HT-29 (cell line): Measurements from ENCODE around the gene MYPN. TPM values are rescaled to one million over a fixed set of nuclear protein-coding genes. Genes with fewer than 3 reads are reported as not detected.

Experiments
- total RNA-seq: library from RNA; depleted of rRNA; stranded (reverse); fragments of >200 nt; shearing (Covaris generic); gene quantifications from 2 replicates; pipeline ENCODE4 v1.2.3, GENCODE V29; 2014; rRNA removed

The MYPN gene
- total RNA-seq, 1 experiment from 2014 or later = not detected

Other genes starting within 250 kb of the MYPN start
- gene SIRT1, start 224.8 kb upstream of the MYPN start, total RNA-seq = 3.6 and 5.4 TPM in 2 replicates
- gene HERC4, start 34.2 kb upstream of the MYPN start, total RNA-seq = 15.8 and 19.4 TPM in 2 replicates
- gene ATOH7, start 122.6 kb downstream of the MYPN start, total RNA-seq = 0.29 TPM in 1 of 2 replicates, not detected in the other
- 17.6 and 18.8 TPM in 2 replicates for gene HNRNPH3, start 222.6 kb downstream of the MYPN start, total RNA-seq
- gene PBLD, start 223.4 kb downstream of the MYPN start, total RNA-seq = 2.3 and 3.6 TPM in 2 replicates